Measurements from ENCODE around the gene OTOR. TPM values are rescaled to one million over a fixed set of nuclear protein-coding genes. Genes with fewer than 3 reads are reported as not detected.

The OTOR gene
- total and polyA plus RNA-seq, 2 donors from 2014 or later = not detected

DNA sequence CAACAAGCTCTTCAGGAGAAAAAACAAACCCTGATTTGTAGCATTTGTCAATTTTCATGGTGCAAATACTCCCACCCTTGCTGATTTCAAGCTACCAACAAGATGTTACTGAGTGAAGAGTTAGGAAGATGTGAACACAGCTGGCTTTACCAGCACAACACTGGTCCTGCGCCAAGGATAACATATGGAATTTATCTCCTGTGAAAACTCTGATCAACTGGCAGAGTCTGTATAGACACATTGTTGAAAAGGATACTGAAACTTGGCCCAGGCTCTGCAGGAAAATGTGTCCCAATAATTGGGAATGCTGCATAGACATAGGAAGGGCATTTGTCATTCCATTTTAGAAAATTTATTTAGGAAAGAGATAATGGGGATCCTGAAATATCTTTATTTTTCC is 29.0 kb downstream of the OTOR start:
- no peak for FAIRE-seq
- Histone ChIP-seq H3K4me3 (ENCODE audit: low read length in 3 of 3) (no peak overlapping the region), H3K36me3 (ENCODE audit: control insufficient read depth in 2 of 3, insufficient read depth in 3 of 3, low read length in 3 of 3) (no peaks in the 10 kb centered on the region), H3K4me1 (ENCODE audit: control insufficient read depth in 2 of 3, insufficient read depth in 2 of 3, low read depth in 1 of 3, low read length in 3 of 3) (no peaks in the 10 kb centered on the region), H3K27me3 (ENCODE audit: control insufficient read depth, insufficient read depth, low read length) (no peaks in the 10 kb centered on the region), H3K27ac (ENCODE audit: low read depth in 2 of 2, low read length in 2 of 2) (no peak overlapping the region), H3K9ac (ENCODE audit: low read length in 3 of 3) (no peak overlapping the region), H3K9me3 (ENCODE audit: control insufficient read depth in 2 of 3, insufficient read depth in 1 of 3, low read length in 3 of 3) (peaks cover 0 to 4% (median 0%) of the 10 kb centered on the region in 3 donors)
- DNase-seq = no peak
- intact Hi-C loops (cut with DNase I) = no loop called here
- TF ChIP-seq, protein P1, sequence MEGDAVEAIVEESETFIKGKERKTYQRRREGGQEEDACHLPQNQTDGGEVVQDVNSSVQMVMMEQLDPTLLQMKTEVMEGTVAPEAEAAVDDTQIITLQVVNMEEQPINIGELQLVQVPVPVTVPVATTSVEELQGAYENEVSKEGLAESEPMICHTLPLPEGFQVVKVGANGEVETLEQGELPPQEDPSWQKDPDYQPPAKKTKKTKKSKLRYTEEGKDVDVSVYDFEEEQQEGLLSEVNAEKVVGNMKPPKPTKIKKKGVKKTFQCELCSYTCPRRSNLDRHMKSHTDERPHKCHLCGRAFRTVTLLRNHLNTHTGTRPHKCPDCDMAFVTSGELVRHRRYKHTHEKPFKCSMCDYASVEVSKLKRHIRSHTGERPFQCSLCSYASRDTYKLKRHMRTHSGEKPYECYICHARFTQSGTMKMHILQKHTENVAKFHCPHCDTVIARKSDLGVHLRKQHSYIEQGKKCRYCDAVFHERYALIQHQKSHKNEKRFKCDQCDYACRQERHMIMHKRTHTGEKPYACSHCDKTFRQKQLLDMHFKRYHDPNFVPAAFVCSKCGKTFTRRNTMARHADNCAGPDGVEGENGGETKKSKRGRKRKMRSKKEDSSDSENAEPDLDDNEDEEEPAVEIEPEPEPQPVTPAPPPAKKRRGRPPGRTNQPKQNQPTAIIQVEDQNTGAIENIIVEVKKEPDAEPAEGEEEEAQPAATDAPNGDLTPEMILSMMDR (IDR thresholded peaks at IDR 0.05; ENCODE audit: borderline replicate concordance, extremely low read depth, insufficient read depth) = no peak

DNA sequence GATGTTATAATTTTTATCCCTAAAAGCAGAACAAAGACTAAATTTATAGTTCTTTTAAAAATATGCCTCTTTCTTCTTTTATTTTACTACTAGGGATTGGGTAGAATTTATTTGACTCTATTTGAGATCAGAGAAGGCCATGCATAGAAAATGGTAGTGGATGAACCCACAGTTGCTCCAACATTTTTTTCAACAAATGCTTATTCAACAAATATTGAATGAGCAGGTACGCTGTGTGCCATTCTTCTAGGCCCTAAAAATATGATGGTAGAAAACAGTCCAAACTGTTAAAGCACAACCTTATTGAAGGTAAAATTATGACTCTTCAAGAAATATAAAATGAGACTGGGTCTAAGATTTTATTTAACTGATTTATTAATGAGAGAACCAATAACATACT is 30.0 kb downstream of the OTOR start:
- Histone ChIP-seq H3K27ac (ENCODE audit: low read depth in 2 of 2, low read length in 2 of 2) (no peak overlapping the region), H3K4me3 (ENCODE audit: low read length in 3 of 3) (no peak overlapping the region), H3K9me3 (ENCODE audit: control insufficient read depth in 2 of 3, insufficient read depth in 1 of 3, low read length in 3 of 3) (peaks cover 0 to 4% (median 0%) of the 10 kb centered on the region in 3 donors), H3K36me3 (ENCODE audit: control insufficient read depth in 2 of 3, insufficient read depth in 3 of 3, low read length in 3 of 3) (no peaks in the 10 kb centered on the region), H3K27me3 (ENCODE audit: control insufficient read depth, insufficient read depth, low read length) (no peaks in the 10 kb centered on the region), H3K9ac (ENCODE audit: low read length in 3 of 3) (no peak overlapping the region), H3K4me1 (ENCODE audit: control insufficient read depth in 2 of 3, insufficient read depth in 2 of 3, low read depth in 1 of 3, low read length in 3 of 3) (no peaks in the 10 kb centered on the region)
- TF ChIP-seq, protein P1 (IDR thresholded peaks at IDR 0.05; ENCODE audit: borderline replicate concordance, extremely low read depth, insufficient read depth) = no peak
- FAIRE-seq = no peak
- intact Hi-C loops (cut with DNase I) = no loop called here
- DNase-seq = no peak

- FAIRE-seq = no peak
Measured at GRCh38 chr20:16781496-16781895, 33.3 kb downstream of the OTOR start.

More at GRCh38 chr20:16781496-16781895, 33.3 kb downstream of the OTOR start:
- H3K4me1 ChIP-seq (ENCODE audit: control insufficient read depth in 2 of 3, insufficient read depth in 2 of 3, low read depth in 1 of 3, low read length in 3 of 3) = peaks cover 0 to 6% (median 0%) of the 10 kb centered on the region in 3 donors
- no peak for DNase-seq
- TF ChIP-seq, protein P1 (IDR thresholded peaks at IDR 0.05; ENCODE audit: borderline replicate concordance, extremely low read depth, insufficient read depth) = no peak
- H3K9ac ChIP-seq (ENCODE audit: low read length in 3 of 3) = no peak overlapping the region
- no peak overlapping the region for H3K4me3 ChIP-seq (ENCODE audit: low read length in 3 of 3)
- H3K9me3 ChIP-seq (ENCODE audit: control insufficient read depth in 2 of 3, insufficient read depth in 1 of 3, low read length in 3 of 3) = peaks cover 0 to 4% (median 0%) of the 10 kb centered on the region in 3 donors
- H3K27ac ChIP-seq (ENCODE audit: low read depth in 2 of 2, low read length in 2 of 2) = no peak overlapping the region
- H3K27me3 ChIP-seq (ENCODE audit: control insufficient read depth, insufficient read depth, low read length) = no peaks in the 10 kb centered on the region
- intact Hi-C loops (cut with DNase I) = no loop called here
- no peaks in the 10 kb centered on the region for H3K36me3 ChIP-seq (ENCODE audit: control insufficient read depth in 2 of 3, insufficient read depth in 3 of 3, low read length in 3 of 3)
